ENCODE measurements around the gene RIMKLA. TPM values are rescaled to one million over a fixed set of nuclear protein-coding genes. Genes with fewer than 3 reads are reported as not detected.
A peak's percentile ranks its signal among the peaks of the same experiment; 100 is the strongest.

RIMKLA gene
- total RNA-seq, 1 donor from 2014 or later, result 0.25 TPM

GRCh38 chr1:42433369-42433768 is 52.8 kb downstream of the RIMKLA start:
- TF ChIP-seq POLR2AphosphoS5 (IDR thresholded peaks at IDR 0.05; ENCODE audit: insufficient read depth in 1 of 2, low read depth in 1 of 2), result no peak
- TF ChIP-seq, protein P1, sequence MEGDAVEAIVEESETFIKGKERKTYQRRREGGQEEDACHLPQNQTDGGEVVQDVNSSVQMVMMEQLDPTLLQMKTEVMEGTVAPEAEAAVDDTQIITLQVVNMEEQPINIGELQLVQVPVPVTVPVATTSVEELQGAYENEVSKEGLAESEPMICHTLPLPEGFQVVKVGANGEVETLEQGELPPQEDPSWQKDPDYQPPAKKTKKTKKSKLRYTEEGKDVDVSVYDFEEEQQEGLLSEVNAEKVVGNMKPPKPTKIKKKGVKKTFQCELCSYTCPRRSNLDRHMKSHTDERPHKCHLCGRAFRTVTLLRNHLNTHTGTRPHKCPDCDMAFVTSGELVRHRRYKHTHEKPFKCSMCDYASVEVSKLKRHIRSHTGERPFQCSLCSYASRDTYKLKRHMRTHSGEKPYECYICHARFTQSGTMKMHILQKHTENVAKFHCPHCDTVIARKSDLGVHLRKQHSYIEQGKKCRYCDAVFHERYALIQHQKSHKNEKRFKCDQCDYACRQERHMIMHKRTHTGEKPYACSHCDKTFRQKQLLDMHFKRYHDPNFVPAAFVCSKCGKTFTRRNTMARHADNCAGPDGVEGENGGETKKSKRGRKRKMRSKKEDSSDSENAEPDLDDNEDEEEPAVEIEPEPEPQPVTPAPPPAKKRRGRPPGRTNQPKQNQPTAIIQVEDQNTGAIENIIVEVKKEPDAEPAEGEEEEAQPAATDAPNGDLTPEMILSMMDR (IDR thresholded peaks at IDR 0.05), result no peak
- no peak for TF ChIP-seq POLR2A (IDR thresholded peaks at IDR 0.05)
- Histone ChIP-seq H3K27me3 (no peaks in the 10 kb centered on the region), H3K4me3 (no peak overlapping the region), H3K4me1 (no peaks in the 10 kb centered on the region), H3K9me3 (no peaks in the 10 kb centered on the region), H3K36me3 (no peaks in the 10 kb centered on the region), H3K27ac (no peak overlapping the region)
- no peak for DNase-seq (ENCODE audit: extremely low spot score in 2 of 2)
- intact Hi-C loops (cut with DNase I), result no loop called here

DNA sequence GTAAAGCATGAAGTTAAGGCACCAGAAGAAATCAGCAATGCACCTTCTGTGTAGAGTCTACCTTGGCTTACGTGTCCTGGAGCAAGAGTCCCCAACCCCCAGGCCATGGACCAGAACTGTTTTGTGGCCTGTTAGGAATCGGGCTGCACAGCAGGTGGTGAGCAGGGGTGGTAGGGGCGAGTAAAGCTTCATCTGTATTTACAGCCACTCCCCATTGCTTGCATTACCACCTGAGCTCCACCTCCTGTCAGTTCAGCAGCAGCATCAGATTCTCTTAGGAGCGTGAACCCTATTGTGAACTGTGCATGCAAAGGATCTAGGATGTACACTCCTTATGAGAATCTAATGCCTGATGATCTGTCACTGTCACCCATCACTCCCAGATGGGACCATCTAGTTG is 53.7 kb downstream of the RIMKLA start:
- Histone ChIP-seq H3K36me3 (no peaks in the 10 kb centered on the region), H3K4me1 (no peaks in the 10 kb centered on the region), H3K9me3 (no peaks in the 10 kb centered on the region), H3K27ac (no peak overlapping the region), H3K27me3 (no peaks in the 10 kb centered on the region), H3K4me3 (no peak overlapping the region)
- no peak for DNase-seq (ENCODE audit: extremely low spot score in 2 of 2)
- intact Hi-C loops (cut with DNase I), result no loop called here
- TF ChIP-seq, protein P1 (IDR thresholded peaks at IDR 0.05), result no peak
- TF ChIP-seq POLR2A (IDR thresholded peaks at IDR 0.05), result no peak

DNA sequence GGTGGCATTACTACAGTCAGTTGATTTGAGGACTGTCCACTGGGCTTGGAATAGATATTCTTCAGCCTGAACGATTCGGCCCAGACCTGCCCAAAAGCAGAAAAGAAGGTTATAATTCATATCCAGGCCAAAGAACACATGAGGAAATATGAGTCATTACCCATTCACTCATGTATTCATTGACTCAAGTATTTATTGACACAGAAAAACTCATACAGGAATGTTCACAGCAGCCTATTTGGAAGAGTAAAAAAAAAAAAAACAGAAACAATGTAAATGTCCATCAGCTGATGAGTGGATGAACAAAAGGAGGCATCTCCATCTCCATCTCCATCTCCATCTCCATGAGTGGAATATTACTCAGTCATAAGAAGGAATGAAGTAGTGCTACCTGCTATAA is 59.3 kb downstream of the RIMKLA start:
- H3K36me3 ChIP-seq, result no peaks in the 10 kb centered on the region
- H3K4me3 ChIP-seq, result no peak overlapping the region
- H3K27ac ChIP-seq, result no peak overlapping the region
- H3K9me3 ChIP-seq, result no peaks in the 10 kb centered on the region
- DNase-seq (ENCODE audit: extremely low spot score in 2 of 2), result no peak
- H3K4me1 ChIP-seq, result no peaks in the 10 kb centered on the region
- TF ChIP-seq POLR2AphosphoS5 (IDR thresholded peaks at IDR 0.05; ENCODE audit: insufficient read depth in 1 of 2, low read depth in 1 of 2), result peak in 1 of 2 donors; percentile 35
- TF ChIP-seq POLR2A (IDR thresholded peaks at IDR 0.05), result no peak
- intact Hi-C loops (cut with DNase I), result no loop called here
- H3K27me3 ChIP-seq, result no peaks in the 10 kb centered on the region

DNA sequence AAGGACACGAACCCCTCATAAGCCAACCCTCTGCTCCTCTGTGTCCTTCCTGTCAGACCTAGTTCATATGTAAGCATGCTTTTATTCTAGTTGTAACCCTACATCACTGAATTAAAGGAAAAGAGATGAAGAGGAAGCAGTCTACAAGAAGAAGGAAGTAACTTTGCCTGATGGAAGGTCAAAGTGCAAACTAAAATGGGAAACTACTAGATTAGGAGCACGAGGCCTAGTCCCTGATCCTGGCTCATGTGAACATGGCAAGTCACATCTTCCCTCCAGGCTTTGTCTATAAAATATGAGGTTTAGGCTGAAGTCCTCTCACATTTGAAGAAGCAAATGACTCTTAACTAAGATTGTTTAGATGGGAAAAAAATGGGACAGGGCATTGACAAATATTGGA is 62.1 kb downstream of the RIMKLA start:
- Histone ChIP-seq H3K27ac (no peak overlapping the region), H3K27me3 (no peaks in the 10 kb centered on the region), H3K4me3 (no peak overlapping the region), H3K9me3 (no peaks in the 10 kb centered on the region), H3K4me1 (no peaks in the 10 kb centered on the region), H3K36me3 (no peaks in the 10 kb centered on the region)
- intact Hi-C loops (cut with DNase I), result no loop called here
- DNase-seq (ENCODE audit: extremely low spot score in 2 of 2), result no peak
- TF ChIP-seq, protein P1 (IDR thresholded peaks at IDR 0.05), result no peak
- TF ChIP-seq POLR2A (IDR thresholded peaks at IDR 0.05), result no peak
- TF ChIP-seq POLR2AphosphoS5 (IDR thresholded peaks at IDR 0.05; ENCODE audit: insufficient read depth in 1 of 2, low read depth in 1 of 2), result no peak

GRCh38 chr1:42449256-42449655 is 68.7 kb downstream of the RIMKLA start:
- Histone ChIP-seq H3K27me3 (no peaks in the 10 kb centered on the region), H3K4me1 (no peaks in the 10 kb centered on the region), H3K4me3 (no peak overlapping the region), H3K27ac (no peak overlapping the region), H3K9me3 (no peaks in the 10 kb centered on the region), H3K36me3 (no peaks in the 10 kb centered on the region)
- intact Hi-C loops (cut with DNase I), result no loop called here
- TF ChIP-seq, protein P1 (IDR thresholded peaks at IDR 0.05), result no peak
- TF ChIP-seq POLR2A (IDR thresholded peaks at IDR 0.05), result no peak
- DNase-seq (ENCODE audit: extremely low spot score in 2 of 2), result no peak

DNA sequence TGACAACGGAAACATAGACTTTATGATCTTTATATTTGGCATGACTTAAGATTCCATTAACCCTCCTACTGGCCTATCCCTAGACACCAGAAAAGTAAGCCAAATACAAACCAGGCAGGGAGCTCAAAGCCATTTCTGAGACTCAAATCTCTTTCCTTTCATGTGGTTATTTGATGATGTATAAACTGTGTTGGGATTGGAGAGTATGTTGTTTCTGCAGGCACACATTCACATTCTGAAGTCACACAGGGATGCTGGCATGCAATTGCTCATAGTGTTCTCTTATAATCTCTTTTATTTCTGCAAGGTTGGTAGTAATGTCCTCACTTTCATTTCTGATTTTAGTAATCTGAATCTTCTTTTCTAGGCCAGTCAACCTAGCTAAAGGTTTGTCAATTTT is 69.5 kb downstream of the RIMKLA start:
- no peak for DNase-seq (ENCODE audit: extremely low spot score in 2 of 2)
- no peaks in the 10 kb centered on the region for H3K27me3 ChIP-seq
- no peak overlapping the region for H3K27ac ChIP-seq
- no peaks in the 10 kb centered on the region for H3K36me3 ChIP-seq
- H3K4me1 ChIP-seq, result peaks cover 2% of the 10 kb centered on the region
- TF ChIP-seq, protein P1 (IDR thresholded peaks at IDR 0.05), result no peak
- no peak for TF ChIP-seq POLR2A (IDR thresholded peaks at IDR 0.05)
- TF ChIP-seq POLR2AphosphoS5 (IDR thresholded peaks at IDR 0.05; ENCODE audit: insufficient read depth in 1 of 2, low read depth in 1 of 2), result no peak
- intact Hi-C loops (cut with DNase I), result no loop called here
- no peak overlapping the region for H3K4me3 ChIP-seq
- H3K9me3 ChIP-seq, result no peaks in the 10 kb centered on the region

Data from vagina (tissue), 2 donors.